Amniotic stem cell (primary cell): ENCODE data around the gene CDH24.

Source experiments
- DNase-seq: peaks from one replicate; lab custom pipeline; 2025; lab: John Stamatoyannopoulos, UW

CDH24 gene

GRCh38 chr14:23045419-23046357 lies 11.6 kb downstream of the CDH24 start:
- no peak for DNase-seq

GRCh38 chr14:23044840-23045239 lies 12.5 kb downstream of the CDH24 start:
- no peak for DNase-seq

GRCh38 chr14:23043754-23044153 lies 13.6 kb downstream of the CDH24 start:
- no peak for DNase-seq

- DNase-seq, result no peak
Measured at GRCh38 chr14:23043145-23043544, 14.2 kb downstream of the CDH24 start.

- DNase-seq, result no peak
Measured at GRCh38 chr14:23042162-23042965, 15.0 kb downstream of the CDH24 start, which contains the start of gene PSMB11. Gene PSMB11, plus strand, starts transcription at chr14:23042212. Its CDS starts 14 bp downstream, at chr14:23042226.

- DNase-seq, result no peak
Measured at GRCh38 chr14:23041729-23042128, 15.6 kb downstream of the CDH24 start.

- no peak for DNase-seq
Measured at GRCh38 chr14:23040100-23040499, 17.2 kb downstream of the CDH24 start.

GRCh38 chr14:23035303-23036144 lies 21.8 kb downstream of the CDH24 start:
- no peak for DNase-seq

- DNase-seq, result no peak
Measured at GRCh38 chr14:23034498-23035302, 22.6 kb downstream of the CDH24 start, which contains the start of gene PSMB5. Gene PSMB5, minus strand, starts transcription at chr14:23034900. Its CDS starts 19 bp downstream, at chr14:23034881.

GRCh38 chr14:23033801-23034497 lies 23.4 kb downstream of the CDH24 start:
- no peak for DNase-seq

- DNase-seq, result no peak
Measured at GRCh38 chr14:23033251-23033727, 24.0 kb downstream of the CDH24 start.

- no peak for DNase-seq
Measured at GRCh38 chr14:23030936-23031335, 26.4 kb downstream of the CDH24 start.

GRCh38 chr14:23028799-23029198 lies 28.5 kb downstream of the CDH24 start:
- DNase-seq, result no peak

- DNase-seq, result no peak
Measured at GRCh38 chr14:23025151-23025814, 32.0 kb downstream of the CDH24 start.

- DNase-seq, result no peak
Measured at GRCh38 chr14:23024612-23025075, 32.7 kb downstream of the CDH24 start.

- DNase-seq, result no peak
Measured at GRCh38 chr14:23023795-23024152, 33.5 kb downstream of the CDH24 start.

GRCh38 chr14:23023022-23023794 lies 34.1 kb downstream of the CDH24 start:
- no peak for DNase-seq

GRCh38 chr14:23021889-23022442 lies 35.4 kb downstream of the CDH24 start:
- no peak for DNase-seq
